ENCODE results near the gene ARHGAP9.
"Not testable (repeated sequence)": the region's sequence is repeated elsewhere in the genome, so short reads cannot be mapped to it uniquely, and the experiment has no call there.

The ARHGAP9 gene

DNA sequence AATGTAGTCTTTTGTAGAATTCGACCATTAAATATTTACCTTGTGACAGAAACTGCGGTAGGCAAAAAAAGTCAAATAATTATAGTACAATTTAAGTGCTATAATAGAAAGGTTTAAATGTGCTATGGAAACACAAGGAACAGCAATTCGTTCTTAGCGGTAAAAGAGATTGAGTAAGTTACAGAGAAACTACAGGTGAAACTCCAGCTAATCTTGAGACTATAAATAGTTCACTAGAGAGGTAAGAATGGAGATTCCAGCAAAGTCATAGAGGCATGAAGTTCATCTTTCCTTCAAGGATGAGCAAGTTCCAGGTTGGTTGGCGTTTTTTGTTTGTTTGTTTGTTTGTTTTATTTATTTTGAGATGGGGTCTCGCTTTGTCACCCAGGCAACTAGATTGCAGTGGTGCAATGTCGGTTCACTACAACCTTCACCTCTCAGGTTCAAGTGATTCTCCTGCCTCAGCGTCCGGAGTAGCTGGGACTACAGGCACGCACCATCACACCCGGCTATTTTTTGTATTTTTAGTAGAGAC is 47.9 kb downstream of the ARHGAP9 start:
- no peak for DNase-seq

DNA sequence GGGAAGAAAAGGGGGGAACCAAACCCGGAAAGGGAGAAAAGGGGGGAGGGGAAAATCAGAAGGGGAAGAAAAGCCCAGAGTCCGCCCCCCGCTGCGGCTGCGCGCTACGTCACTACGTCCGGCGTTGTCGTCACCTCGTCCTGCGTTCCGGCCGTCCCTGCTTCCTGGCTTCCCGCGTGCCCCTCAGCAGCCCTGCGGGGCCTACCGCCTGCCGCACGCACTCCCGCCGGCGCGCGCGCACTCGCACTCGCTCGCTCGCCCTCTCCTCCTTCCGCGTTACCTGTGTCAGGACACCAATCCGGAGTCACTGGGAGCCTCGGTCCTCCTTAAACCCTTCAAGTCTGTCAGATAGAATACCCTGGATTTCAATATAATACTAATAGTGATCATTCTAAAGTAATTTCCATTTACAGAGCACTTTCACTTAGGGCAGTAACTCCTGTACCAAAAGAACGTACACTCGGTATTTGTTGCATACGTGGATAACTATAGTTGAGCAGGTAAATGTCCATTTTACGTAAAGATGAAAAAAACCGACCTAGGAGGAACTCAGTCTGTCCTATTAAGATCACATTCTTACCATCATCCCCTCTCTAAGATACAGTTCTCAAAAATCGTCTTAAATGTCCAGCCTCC is 48.6 kb downstream of the ARHGAP9 start, which contains the start of gene R3HDM2:
Gene R3HDM2, minus strand, starts transcription at position 113 of the 636 bp plus-strand sequence. CDS start 120,615 bp downstream, outside the sequence.
- DNase-seq = peak; percentile 97

DNA sequence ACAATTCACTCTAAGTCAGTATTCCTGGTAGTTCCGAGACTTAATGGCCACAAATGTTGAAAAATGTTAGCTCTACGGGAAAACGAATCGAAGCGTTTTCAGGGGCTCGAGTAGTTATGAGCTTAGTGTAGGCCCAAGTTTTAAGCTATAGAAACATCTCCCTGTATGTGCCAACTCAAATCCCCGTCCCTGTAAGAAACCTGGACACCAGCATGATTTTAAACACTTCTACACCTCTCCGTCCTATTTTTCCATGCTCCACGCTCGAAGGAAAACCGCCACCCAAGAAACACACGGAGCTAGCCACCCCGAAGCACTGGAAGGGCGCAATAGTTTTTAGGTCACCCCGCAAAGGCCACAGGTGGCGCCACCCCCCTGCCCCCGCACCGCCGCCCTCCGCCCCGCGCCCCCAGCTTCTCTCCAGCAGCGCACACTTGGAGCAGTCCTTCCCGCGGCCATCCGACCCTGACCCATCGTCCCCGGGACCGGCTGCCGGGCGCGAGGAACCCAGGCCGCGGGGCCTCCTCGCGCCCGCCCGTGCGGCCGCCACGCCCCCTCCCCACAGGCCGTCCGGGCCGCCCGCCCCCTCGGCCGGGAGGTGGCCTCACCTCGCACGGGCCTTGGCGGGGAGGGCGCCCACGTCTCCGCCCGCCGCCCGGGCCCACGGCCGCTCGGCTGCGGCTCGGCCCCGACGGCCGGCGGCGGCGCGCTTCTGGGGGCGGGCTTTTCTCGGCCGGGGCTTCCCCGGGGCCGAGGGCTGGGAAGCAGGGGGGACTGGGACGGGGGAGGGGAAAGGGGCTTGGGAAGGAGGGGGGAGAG is 49.3 kb downstream of the ARHGAP9 start:
- peak; percentile 62 for DNase-seq

DNA sequence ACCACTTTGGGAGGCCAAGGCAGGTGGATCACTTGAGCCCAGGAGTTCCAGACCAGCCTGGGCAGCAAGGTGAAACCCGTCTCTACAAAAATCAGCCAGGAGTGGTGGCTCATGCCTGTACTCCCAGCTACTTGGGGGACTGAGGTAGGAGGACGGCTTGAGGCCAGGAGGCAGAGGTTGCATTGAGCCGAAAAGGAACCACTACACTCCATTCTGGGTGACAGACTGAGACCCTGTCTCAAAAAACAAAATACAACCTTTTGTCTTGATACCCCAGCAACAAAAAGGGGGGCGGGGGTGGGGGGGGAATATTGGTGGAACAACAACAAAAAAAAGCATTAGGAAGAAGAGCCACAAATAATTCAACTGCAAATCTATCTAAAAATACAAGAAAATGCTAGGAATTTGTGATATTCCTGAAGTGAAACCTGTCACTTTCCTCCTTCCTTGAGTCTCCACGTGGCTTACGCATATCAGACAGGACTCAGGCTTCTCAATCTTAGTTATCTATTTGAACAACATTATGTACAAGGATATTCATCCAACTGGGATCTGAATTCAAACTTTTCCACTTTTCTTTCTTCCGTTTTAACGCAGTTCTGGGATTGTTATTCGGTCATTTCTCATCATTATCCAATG is 50.1 kb downstream of the ARHGAP9 start:
- DNase-seq = no peak

DNA sequence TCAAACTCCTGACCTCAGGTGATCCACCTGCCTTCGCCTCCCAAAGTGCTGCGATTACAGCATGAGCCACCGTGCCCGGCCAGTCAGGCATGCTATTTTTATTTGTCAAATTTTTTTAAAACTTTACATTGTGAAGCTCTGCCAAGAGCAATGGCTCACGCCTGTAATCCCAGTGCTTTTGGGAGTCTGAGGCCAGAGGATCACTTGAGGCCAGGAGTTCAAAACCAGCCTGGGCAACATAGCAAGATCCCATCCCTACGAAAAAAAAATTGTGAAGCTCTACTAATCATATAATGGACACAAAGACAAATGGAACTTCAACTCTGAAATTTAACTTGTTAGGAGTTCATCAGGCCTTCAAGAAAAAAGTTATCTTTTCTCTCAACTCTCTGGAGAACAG is 50.7 kb downstream of the ARHGAP9 start:
- DNase-seq = no peak

DNA sequence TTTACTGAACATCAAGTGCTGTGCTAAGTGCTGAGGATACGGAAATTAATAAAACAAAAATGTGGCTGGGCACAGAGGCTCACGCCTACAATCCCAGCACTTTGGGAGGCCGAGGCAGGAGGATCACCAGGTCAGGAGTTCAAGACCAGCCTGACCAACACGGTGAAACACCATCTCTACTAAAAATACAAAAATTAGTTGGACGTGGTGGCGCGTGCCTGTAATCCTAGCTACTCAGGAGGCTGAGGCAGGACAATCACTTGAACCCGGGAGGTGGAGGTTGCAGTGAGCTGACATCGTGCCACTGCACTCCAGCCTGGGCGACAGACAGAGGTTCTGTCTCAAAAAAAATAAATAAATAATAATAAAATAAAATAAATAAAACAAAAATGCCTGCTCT is 52.7 kb downstream of the ARHGAP9 start:
- not testable (repeated sequence) for DNase-seq
